ENCODE measurements around the gene TMEM201.
A peak's percentile ranks its signal among the peaks of the same experiment; 100 is the strongest.
"Not testable (repeated sequence)": the region's sequence is repeated elsewhere in the genome, so short reads cannot be mapped to it uniquely, and the experiment has no call there.

The TMEM201 gene

DNA sequence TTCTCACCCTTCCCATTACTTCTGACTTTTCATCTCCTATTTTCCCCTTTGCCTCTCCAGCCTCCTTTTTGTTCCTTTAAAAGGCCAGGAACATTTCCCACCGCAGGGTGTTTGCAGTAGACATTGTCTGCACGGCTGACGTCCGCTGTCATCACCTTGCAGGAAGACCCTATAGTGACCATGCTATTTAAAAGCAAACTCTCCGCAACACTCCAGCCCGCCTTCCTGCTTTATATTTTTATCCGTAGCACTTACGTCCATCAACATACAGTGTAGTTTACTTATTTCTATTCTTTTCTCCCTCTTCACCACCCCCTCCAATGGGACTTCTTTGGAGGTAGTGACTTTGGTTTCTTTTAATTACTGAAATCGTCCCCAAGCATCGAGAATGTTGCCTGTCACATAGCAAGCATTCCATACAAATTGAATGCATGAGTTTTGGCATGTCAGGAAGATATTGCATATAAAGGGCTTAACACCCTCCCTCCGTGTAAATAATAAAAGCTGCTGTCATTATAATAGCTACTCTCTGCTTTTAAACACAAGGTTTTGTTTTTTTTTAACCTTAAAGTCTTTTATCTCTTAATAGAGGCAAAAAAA lies 29.7 kb upstream of the TMEM201 start:
- H3K4me1 ChIP-seq (ENCODE audit: control insufficient read depth, insufficient read depth, low read depth, low read length) = peaks cover 4% of the 10 kb centered on the region
- peak overlapping the region in 1 of 2 experiments; percentile 43 for H3K18ac ChIP-seq (ENCODE audit: low read depth in 1 of 2, low read length in 2 of 2)
- H3K27ac ChIP-seq (ENCODE audit: low read length, poor library complexity, severe bottlenecking) = no peak overlapping the region
- H3K27me3 ChIP-seq (ENCODE audit: control insufficient read depth in 1 of 2, insufficient read depth in 1 of 2, low read length in 2 of 2) = no peaks in the 10 kb centered on the region
- no peak overlapping the region for H2BK15ac ChIP-seq (ENCODE audit: low read depth, poor library complexity, severe bottlenecking)
- H2BK5ac ChIP-seq (ENCODE audit: low read depth, low read length, poor library complexity, severe bottlenecking) = no peak overlapping the region
- H3K4me2 ChIP-seq (ENCODE audit: low read length, poor library complexity, severe bottlenecking) = no peak overlapping the region
- no peak overlapping the region for H3K9ac ChIP-seq (ENCODE audit: low read length)
- no peak overlapping the region for H2BK12ac ChIP-seq (ENCODE audit: low read length in 2 of 2)
- peaks cover under 1% of the 10 kb centered on the region for H3K9me3 ChIP-seq (ENCODE audit: control insufficient read depth, low read length)
- H3K4me3 ChIP-seq (ENCODE audit: insufficient read depth in 1 of 2, low read depth in 1 of 2, low read length in 2 of 2) = no peak overlapping the region
- no peak overlapping the region for H2AFZ ChIP-seq (ENCODE audit: low read depth, low read length)
- H4K91ac ChIP-seq (ENCODE audit: low read length) = no peak overlapping the region
- no peak overlapping the region for H2AK5ac ChIP-seq (ENCODE audit: low read length, severe bottlenecking)
- H3K23ac ChIP-seq (ENCODE audit: low read length in 2 of 2) = no peak overlapping the region
- WGBS = 98% methylated on average over 10 of the region's 11 CpGs
- peaks cover 1% of the 10 kb centered on the region for H3K79me1 ChIP-seq (replicated peaks; ENCODE audit: low read length, poor library complexity, severe bottlenecking)
- H3K36me3 ChIP-seq (ENCODE audit: control insufficient read depth in 1 of 2, insufficient read depth in 2 of 2, low read depth in 1 of 2, low read length in 2 of 2) = peaks cover 10 to 48% of the 10 kb centered on the region in 2 experiments
- no peak for DNase-seq
- H4K8ac ChIP-seq (ENCODE audit: low read length) = no peak overlapping the region
- no peak overlapping the region for H2BK120ac ChIP-seq (ENCODE audit: low read depth, low read length)
- H3K4ac ChIP-seq (ENCODE audit: low read depth in 1 of 2, low read length in 2 of 2) = no peak overlapping the region
- H3K14ac ChIP-seq (ENCODE audit: low read length in 2 of 2) = no peak overlapping the region

DNA sequence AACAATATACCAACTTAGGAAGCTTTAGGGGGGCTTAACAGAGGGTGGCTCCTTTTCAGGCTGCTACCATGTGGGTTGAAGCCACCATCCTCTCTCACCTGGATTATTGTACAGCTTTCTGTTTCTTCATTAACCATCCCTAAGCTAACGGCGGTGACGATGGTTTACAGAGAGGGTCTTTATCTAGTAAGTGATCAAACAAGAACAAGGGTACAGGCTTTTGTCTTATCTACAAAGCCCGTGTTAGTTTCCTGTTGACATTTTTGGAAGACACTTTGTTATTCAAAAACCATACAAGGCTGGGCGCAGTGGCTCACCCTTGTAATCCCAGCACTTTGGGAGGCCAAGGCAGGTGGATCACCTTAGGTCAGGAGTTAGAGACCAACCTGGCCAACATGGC lies 29.0 kb upstream of the TMEM201 start:
- H4K8ac ChIP-seq (ENCODE audit: low read length) = no peak overlapping the region
- H3K23ac ChIP-seq (ENCODE audit: low read length in 2 of 2) = no peak overlapping the region
- no peak overlapping the region for H3K4me3 ChIP-seq (ENCODE audit: insufficient read depth in 1 of 2, low read depth in 1 of 2, low read length in 2 of 2)
- H3K4me1 ChIP-seq (ENCODE audit: control insufficient read depth, insufficient read depth, low read depth, low read length) = peaks cover 4% of the 10 kb centered on the region
- H3K27ac ChIP-seq (ENCODE audit: low read length, poor library complexity, severe bottlenecking) = no peak overlapping the region
- no peak overlapping the region for H3K14ac ChIP-seq (ENCODE audit: low read length in 2 of 2)
- DNase-seq = no peak
- no peak overlapping the region for H2BK15ac ChIP-seq (ENCODE audit: low read depth, poor library complexity, severe bottlenecking)
- no peak overlapping the region for H3K4me2 ChIP-seq (ENCODE audit: low read length, poor library complexity, severe bottlenecking)
- no peak overlapping the region for H3K18ac ChIP-seq (ENCODE audit: low read depth in 1 of 2, low read length in 2 of 2)
- H3K9me3 ChIP-seq (ENCODE audit: control insufficient read depth, low read length) = peaks cover 3% of the 10 kb centered on the region
- H2AFZ ChIP-seq (ENCODE audit: low read depth, low read length) = no peak overlapping the region
- no peak overlapping the region for H2AK5ac ChIP-seq (ENCODE audit: low read length, severe bottlenecking)
- peaks cover 3% of the 10 kb centered on the region for H3K79me1 ChIP-seq (replicated peaks; ENCODE audit: low read length, poor library complexity, severe bottlenecking)
- no peak overlapping the region for H2BK5ac ChIP-seq (ENCODE audit: low read depth, low read length, poor library complexity, severe bottlenecking)
- H3K9ac ChIP-seq (ENCODE audit: low read length) = no peak overlapping the region
- no peak overlapping the region for H4K91ac ChIP-seq (ENCODE audit: low read length)
- H3K36me3 ChIP-seq (ENCODE audit: control insufficient read depth in 1 of 2, insufficient read depth in 2 of 2, low read depth in 1 of 2, low read length in 2 of 2) = peaks cover 7 to 52% of the 10 kb centered on the region in 2 experiments
- no peak overlapping the region for H2BK12ac ChIP-seq (ENCODE audit: low read length in 2 of 2)
- H3K27me3 ChIP-seq (ENCODE audit: control insufficient read depth in 1 of 2, insufficient read depth in 1 of 2, low read length in 2 of 2) = no peaks in the 10 kb centered on the region
- WGBS = 90% methylated on average over 5 of the region's 5 CpGs
- no peak overlapping the region for H3K4ac ChIP-seq (ENCODE audit: low read depth in 1 of 2, low read length in 2 of 2)
- no peak overlapping the region for H2BK120ac ChIP-seq (ENCODE audit: low read depth, low read length)

DNA sequence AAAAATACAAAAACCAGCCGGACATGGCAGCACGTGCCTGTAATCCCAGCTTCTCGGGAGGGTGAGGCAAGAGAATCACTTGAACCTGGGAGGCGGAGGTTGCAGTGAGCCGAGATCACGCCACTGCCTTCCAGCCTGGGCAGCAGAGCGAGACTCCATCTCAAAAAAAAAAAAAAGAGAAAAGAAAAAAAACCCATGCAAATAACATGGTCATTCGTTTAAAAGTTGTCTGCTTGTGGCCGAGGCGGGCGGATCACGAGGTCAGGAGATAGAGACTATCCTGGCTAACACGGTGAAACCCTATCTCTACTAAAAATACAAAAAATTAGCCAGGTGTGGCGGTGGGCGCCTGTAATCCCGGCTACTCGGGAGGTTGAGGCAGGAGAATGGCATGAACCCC lies 28.6 kb upstream of the TMEM201 start:
- not testable (repeated sequence) for H2BK12ac ChIP-seq (ENCODE audit: low read length in 2 of 2); H3K23ac ChIP-seq (ENCODE audit: low read length in 2 of 2); H2AFZ ChIP-seq (ENCODE audit: low read depth, low read length); H3K4me1 ChIP-seq (ENCODE audit: control insufficient read depth, insufficient read depth, low read depth, low read length); H3K4me3 ChIP-seq (ENCODE audit: insufficient read depth in 1 of 2, low read depth in 1 of 2, low read length in 2 of 2); H3K79me1 ChIP-seq (replicated peaks; ENCODE audit: low read length, poor library complexity, severe bottlenecking); H4K8ac ChIP-seq (ENCODE audit: low read length); H2BK15ac ChIP-seq (ENCODE audit: low read depth, poor library complexity, severe bottlenecking); H3K18ac ChIP-seq (ENCODE audit: low read depth in 1 of 2, low read length in 2 of 2); H3K9ac ChIP-seq (ENCODE audit: low read length); H2AK5ac ChIP-seq (ENCODE audit: low read length, severe bottlenecking); H3K9me3 ChIP-seq (ENCODE audit: control insufficient read depth, low read length); H2BK120ac ChIP-seq (ENCODE audit: low read depth, low read length); H3K27ac ChIP-seq (ENCODE audit: low read length, poor library complexity, severe bottlenecking); DNase-seq; H4K91ac ChIP-seq (ENCODE audit: low read length); H3K4me2 ChIP-seq (ENCODE audit: low read length, poor library complexity, severe bottlenecking); H2BK5ac ChIP-seq (ENCODE audit: low read depth, low read length, poor library complexity, severe bottlenecking); H3K27me3 ChIP-seq (ENCODE audit: control insufficient read depth in 1 of 2, insufficient read depth in 1 of 2, low read length in 2 of 2); H3K4ac ChIP-seq (ENCODE audit: low read depth in 1 of 2, low read length in 2 of 2); H3K14ac ChIP-seq (ENCODE audit: low read length in 2 of 2)
- 94% methylated on average over 17 of the region's 17 CpGs for WGBS
- H3K36me3 ChIP-seq (ENCODE audit: control insufficient read depth in 1 of 2, insufficient read depth in 2 of 2, low read depth in 1 of 2, low read length in 2 of 2) = peaks cover 7 to 52% of the 10 kb centered on the region in 2 experiments

DNA sequence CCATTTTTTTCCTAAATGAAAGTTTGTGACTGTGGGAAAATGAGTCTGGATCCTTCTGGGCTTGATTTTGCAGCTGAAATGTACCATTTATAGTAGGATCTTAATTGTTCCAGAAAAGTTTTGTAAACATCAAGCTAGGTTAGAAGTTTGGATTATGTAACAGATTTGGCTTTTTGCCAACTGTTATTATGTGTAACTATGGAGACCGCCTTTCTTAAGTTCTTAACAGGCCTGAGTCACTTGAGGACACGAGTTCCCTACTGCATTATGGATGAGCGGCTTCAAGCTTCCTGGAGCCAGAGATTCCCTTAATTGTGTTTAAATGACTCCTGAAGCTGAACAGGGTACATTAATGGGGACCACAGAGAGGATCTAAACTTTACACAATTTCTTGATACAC lies 27.3 kb upstream of the TMEM201 start:
- DNase-seq = peak; percentile 96
- H3K9me3 ChIP-seq (ENCODE audit: control insufficient read depth, low read length) = peaks cover 3% of the 10 kb centered on the region
- no peaks in the 10 kb centered on the region for H3K27me3 ChIP-seq (ENCODE audit: control insufficient read depth in 1 of 2, insufficient read depth in 1 of 2, low read length in 2 of 2)
- no peak overlapping the region for H4K91ac ChIP-seq (ENCODE audit: low read length)
- H3K14ac ChIP-seq (ENCODE audit: low read length in 2 of 2) = no peak overlapping the region
- no peak overlapping the region for H2BK5ac ChIP-seq (ENCODE audit: low read depth, low read length, poor library complexity, severe bottlenecking)
- no peak overlapping the region for H3K18ac ChIP-seq (ENCODE audit: low read depth in 1 of 2, low read length in 2 of 2)
- no peak overlapping the region for H3K27ac ChIP-seq (ENCODE audit: low read length, poor library complexity, severe bottlenecking)
- no peak overlapping the region for H3K23ac ChIP-seq (ENCODE audit: low read length in 2 of 2)
- H3K4ac ChIP-seq (ENCODE audit: low read depth in 1 of 2, low read length in 2 of 2) = no peak overlapping the region
- H4K8ac ChIP-seq (ENCODE audit: low read length) = no peak overlapping the region
- H3K79me1 ChIP-seq (replicated peaks; ENCODE audit: low read length, poor library complexity, severe bottlenecking) = peaks cover 5% of the 10 kb centered on the region
- 44% methylated on average over 3 of the region's 3 CpGs for WGBS
- H3K36me3 ChIP-seq (ENCODE audit: control insufficient read depth in 1 of 2, insufficient read depth in 2 of 2, low read depth in 1 of 2, low read length in 2 of 2) = peaks cover 4 to 42% of the 10 kb centered on the region in 2 experiments
- H2BK12ac ChIP-seq (ENCODE audit: low read length in 2 of 2) = no peak overlapping the region
- no peak overlapping the region for H2BK120ac ChIP-seq (ENCODE audit: low read depth, low read length)
- H3K4me1 ChIP-seq (ENCODE audit: control insufficient read depth, insufficient read depth, low read depth, low read length) = peaks cover 3% of the 10 kb centered on the region
- H3K4me2 ChIP-seq (ENCODE audit: low read length, poor library complexity, severe bottlenecking) = no peak overlapping the region
- H2AFZ ChIP-seq (ENCODE audit: low read depth, low read length) = no peak overlapping the region
- no peak overlapping the region for H2BK15ac ChIP-seq (ENCODE audit: low read depth, poor library complexity, severe bottlenecking)
- peak overlapping the region; percentile 73 for H3K9ac ChIP-seq (ENCODE audit: low read length)
- no peak overlapping the region for H3K4me3 ChIP-seq (ENCODE audit: insufficient read depth in 1 of 2, low read depth in 1 of 2, low read length in 2 of 2)
- H2AK5ac ChIP-seq (ENCODE audit: low read length, severe bottlenecking) = no peak overlapping the region
